ENCODE results near the gene AZU1.

DNA sequence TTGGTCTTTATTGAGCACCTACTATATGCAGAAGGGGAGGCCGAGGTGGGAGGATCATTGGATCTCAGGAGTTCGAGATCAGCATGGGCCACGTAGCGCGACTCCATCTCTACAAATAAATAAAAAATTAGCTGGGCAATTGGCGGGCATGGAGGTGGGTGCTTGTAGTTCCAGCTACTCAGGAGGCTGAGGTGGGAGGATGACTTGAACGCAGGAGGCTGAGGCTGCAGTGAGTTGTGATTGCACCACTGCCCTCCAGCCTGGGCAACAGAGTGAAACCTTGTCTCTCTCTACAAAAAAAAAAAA, 35.6 kb downstream of the AZU1 start:
- TF ChIP-seq, protein P1, sequence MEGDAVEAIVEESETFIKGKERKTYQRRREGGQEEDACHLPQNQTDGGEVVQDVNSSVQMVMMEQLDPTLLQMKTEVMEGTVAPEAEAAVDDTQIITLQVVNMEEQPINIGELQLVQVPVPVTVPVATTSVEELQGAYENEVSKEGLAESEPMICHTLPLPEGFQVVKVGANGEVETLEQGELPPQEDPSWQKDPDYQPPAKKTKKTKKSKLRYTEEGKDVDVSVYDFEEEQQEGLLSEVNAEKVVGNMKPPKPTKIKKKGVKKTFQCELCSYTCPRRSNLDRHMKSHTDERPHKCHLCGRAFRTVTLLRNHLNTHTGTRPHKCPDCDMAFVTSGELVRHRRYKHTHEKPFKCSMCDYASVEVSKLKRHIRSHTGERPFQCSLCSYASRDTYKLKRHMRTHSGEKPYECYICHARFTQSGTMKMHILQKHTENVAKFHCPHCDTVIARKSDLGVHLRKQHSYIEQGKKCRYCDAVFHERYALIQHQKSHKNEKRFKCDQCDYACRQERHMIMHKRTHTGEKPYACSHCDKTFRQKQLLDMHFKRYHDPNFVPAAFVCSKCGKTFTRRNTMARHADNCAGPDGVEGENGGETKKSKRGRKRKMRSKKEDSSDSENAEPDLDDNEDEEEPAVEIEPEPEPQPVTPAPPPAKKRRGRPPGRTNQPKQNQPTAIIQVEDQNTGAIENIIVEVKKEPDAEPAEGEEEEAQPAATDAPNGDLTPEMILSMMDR (conservative IDR thresholded peaks at IDR 0.05; ENCODE audit: low read depth, low read length) = no peak
- no peak for TF ChIP-seq EZH2 (IDR thresholded peaks at IDR 0.05; ENCODE audit: low read length, unreplicated experiment)
